Natural killer cell (primary cell): Measurements from ENCODE around the gene VAV3. TPM values are rescaled to one million over a fixed set of nuclear protein-coding genes. Genes with fewer than 3 reads are reported as not detected.

Source experiments
- ATAC-seq, 3 donors: fragments of 150-1000 bp in 2 of 3; fragments of 200-7000 bp in 1 of 3; cut with Tn5 transposase; 1 replicate in 1 of 3; 2 replicates in 2 of 3; pipeline ENCODE4 v1.10.0; 2021; ENCODE audit warnings: mild to moderate bottlenecking in 2 of 3, moderate library complexity in 2 of 3
- DNase-seq, 2 donors: peaks; one replicate each; pipeline versions ENCODE4 v3.0.0 to v3.0.0-alpha.2; 2013 to 2021; ENCODE audit warnings: mixed read lengths in 1 of 2
- H3K27ac ChIP-seq: one replicate; pipeline ENCODE4 v1.5.1; 2013; ENCODE audit warnings: mild to moderate bottlenecking, low read length
- H3K27me3 ChIP-seq: one replicate; pipeline ENCODE4 v1.6.1; 2013; ENCODE audit warnings: low read length; ENCODE audit not compliant: control insufficient read depth, insufficient read depth
- H3K36me3 ChIP-seq: one replicate; pipeline ENCODE4 v1.6.1; 2013; ENCODE audit warnings: low read length; ENCODE audit not compliant: control insufficient read depth, insufficient read depth
- H3K4me1 ChIP-seq: one replicate; pipeline ENCODE4 v1.6.1; 2013; ENCODE audit warnings: low read length; ENCODE audit not compliant: control insufficient read depth, insufficient read depth
- H3K4me3 ChIP-seq: one replicate; pipeline ENCODE4 v1.5.1; 2013; ENCODE audit warnings: low read length
- H3K9me3 ChIP-seq: one replicate; pipeline ENCODE4 v1.6.1; 2013; ENCODE audit warnings: low read length; ENCODE audit not compliant: control insufficient read depth, insufficient read depth
- H3K27ac Mint-ChIP-seq, 2 donors: one replicate each; pipeline ENCODE4 v1.8.0; 2022; ENCODE audit warnings: mild to moderate bottlenecking in 2 of 2, mixed read lengths in 2 of 2, moderate library complexity in 1 of 2
- H3K27me3 Mint-ChIP-seq, 2 donors: one replicate each; pipeline ENCODE4 v1.8.0; 2022; ENCODE audit warnings: low read depth in 2 of 2, mixed read lengths in 2 of 2
- H3K36me3 Mint-ChIP-seq: one replicate; pipeline ENCODE4 v1.8.0; 2022; ENCODE audit warnings: mixed read lengths
- H3K4me1 Mint-ChIP-seq, 2 donors: one replicate each; pipeline ENCODE4 v1.8.0; 2022; ENCODE audit warnings: mixed read lengths in 2 of 2
- H3K4me3 Mint-ChIP-seq: one replicate; pipeline ENCODE4 v1.8.0; 2022; ENCODE audit warnings: mild to moderate bottlenecking, moderate library complexity, mixed read lengths
- H3K9me3 Mint-ChIP-seq, 2 donors: one replicate each; pipeline ENCODE4 v1.8.0; 2022; ENCODE audit warnings: mixed read lengths in 2 of 2
- WGBS: methylation state at CpG from one replicate; pipeline ENCODE4 v1.1.7; 2013; ENCODE audit warnings: missing lambda C conversion rate; ENCODE audit not compliant: insufficient coverage; 5-methylcytosine and 5-hydroxymethylcytosine counted together
- intact Hi-C: fragments of 100-400 bp; cut with micrococcal nuclease; formaldehyde crosslinking; loops from one replicate; pipeline ENCODE4 v1.14.2; 2022
- total RNA-seq, 4 donors: library from RNA; stranded (reverse); fragments of 120-200 nt in 1 of 4; gene quantifications; one replicate each; pipeline versions ENCODE4 v1.2.3 to v1.2.4, GENCODE V29; 2013 to 2022
- TF ChIP-seq, protein P1 (sequence below): fragments of 200-600 bp; IDR thresholded peaks from one replicate; pipeline ENCODE4 v1.8.0; 2022; ENCODE audit warnings: antibody characterized with exemption

Gene VAV3
- total RNA-seq, 3 donors from 2014 or later (not counting 1 experiment from before 2014, with no cell fraction given) = 95.8 to 101 (median 96.6) TPM

DNA sequence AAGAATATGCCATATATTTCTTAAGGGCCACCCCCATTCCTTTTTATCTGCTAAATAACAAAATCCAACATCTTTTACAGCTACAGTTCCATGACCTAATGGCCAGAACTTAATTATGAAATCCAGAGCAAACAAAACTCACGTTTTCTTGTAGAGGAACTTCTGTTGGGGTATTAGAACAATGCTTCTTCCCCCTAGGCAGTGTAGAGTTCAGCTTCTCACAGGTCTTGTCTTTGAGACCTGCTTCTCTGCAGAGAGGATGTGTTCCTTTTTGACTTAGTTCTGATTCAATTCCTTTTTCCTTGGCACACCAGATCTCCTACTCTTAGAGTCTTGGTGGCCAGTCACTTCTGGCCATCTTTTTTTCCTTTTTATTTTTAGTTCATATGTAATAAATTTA, 22.2 kb downstream of the VAV3 start:
- Mint-ChIP-seq H3K9me3 (no peaks in the 10 kb centered on the region), H3K4me3 (peak overlapping the region; percentile 75), H3K27ac (peak overlapping the region; percentile 83 to 90), H3K4me1 (peaks cover 81 to 92% of the 10 kb centered on the region in 2 donors), H3K27me3 (no peaks in the 10 kb centered on the region), H3K36me3 (no peaks in the 10 kb centered on the region)
- peak overlapping the region; percentile 88 for H3K27ac ChIP-seq
- ATAC-seq (no peak), DNase-seq (no peak)
- H3K36me3 ChIP-seq = no peaks in the 10 kb centered on the region
- H3K27me3 ChIP-seq = no peaks in the 10 kb centered on the region
- 60% methylated on average over 1 of the region's 1 CpG for WGBS
- H3K9me3 ChIP-seq = no peaks in the 10 kb centered on the region
- no peak overlapping the region for H3K4me3 ChIP-seq
- H3K4me1 ChIP-seq = peaks cover 37% of the 10 kb centered on the region
- TF ChIP-seq, protein P1, sequence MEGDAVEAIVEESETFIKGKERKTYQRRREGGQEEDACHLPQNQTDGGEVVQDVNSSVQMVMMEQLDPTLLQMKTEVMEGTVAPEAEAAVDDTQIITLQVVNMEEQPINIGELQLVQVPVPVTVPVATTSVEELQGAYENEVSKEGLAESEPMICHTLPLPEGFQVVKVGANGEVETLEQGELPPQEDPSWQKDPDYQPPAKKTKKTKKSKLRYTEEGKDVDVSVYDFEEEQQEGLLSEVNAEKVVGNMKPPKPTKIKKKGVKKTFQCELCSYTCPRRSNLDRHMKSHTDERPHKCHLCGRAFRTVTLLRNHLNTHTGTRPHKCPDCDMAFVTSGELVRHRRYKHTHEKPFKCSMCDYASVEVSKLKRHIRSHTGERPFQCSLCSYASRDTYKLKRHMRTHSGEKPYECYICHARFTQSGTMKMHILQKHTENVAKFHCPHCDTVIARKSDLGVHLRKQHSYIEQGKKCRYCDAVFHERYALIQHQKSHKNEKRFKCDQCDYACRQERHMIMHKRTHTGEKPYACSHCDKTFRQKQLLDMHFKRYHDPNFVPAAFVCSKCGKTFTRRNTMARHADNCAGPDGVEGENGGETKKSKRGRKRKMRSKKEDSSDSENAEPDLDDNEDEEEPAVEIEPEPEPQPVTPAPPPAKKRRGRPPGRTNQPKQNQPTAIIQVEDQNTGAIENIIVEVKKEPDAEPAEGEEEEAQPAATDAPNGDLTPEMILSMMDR = no peak
- intact Hi-C loops = no loop called here

DNA sequence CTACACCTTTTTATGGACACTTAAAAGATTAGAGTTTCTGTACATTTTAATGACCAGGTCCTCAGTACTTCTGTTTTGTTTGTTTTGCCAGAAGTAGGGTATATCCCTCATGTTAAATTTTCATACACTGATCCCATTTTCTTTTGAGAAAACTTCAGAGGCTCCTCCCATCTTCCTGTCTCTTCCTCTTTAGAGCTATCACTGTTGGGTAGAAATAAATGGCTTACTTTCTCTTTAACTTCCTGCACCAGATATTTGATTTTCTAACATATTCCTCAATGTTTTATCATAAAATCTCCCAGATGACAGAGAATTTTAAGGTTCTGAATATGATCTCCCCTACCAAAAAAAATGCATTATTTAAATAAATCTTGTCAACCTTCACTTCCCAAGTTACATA, 23.4 kb downstream of the VAV3 start:
- H3K27ac Mint-ChIP-seq = peak overlapping the region; percentile 83 to 90
- peak overlapping the region; percentile 75 for H3K4me3 Mint-ChIP-seq

DNA sequence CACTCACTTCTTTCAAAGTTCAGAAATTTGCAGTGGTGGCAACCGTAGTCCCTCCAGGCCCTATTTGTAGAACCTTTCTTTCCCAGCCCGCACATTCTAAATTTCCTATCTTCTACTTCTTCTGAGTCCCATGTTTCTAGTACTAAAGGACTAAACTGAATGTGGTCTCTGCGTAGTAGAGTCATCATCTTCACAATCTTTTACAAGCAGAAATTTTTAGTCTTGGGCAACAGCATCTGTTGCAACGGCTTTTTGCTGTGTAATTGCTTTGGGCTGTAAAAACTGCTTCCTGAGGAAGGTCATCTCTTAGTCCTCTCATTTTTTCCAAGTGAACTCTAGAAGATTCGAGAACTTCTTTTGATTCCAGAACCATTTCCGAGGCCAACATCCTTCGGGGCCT, 23.9 kb downstream of the VAV3 start:
- no peaks in the 10 kb centered on the region for H3K36me3 ChIP-seq
- peak in 1 of 3 donors; percentile 33 for ATAC-seq
- peak overlapping the region; percentile 83 to 90 for H3K27ac Mint-ChIP-seq
- peaks cover 82 to 89% of the 10 kb centered on the region in 2 donors for H3K4me1 Mint-ChIP-seq
- no peaks in the 10 kb centered on the region for H3K9me3 ChIP-seq
- intact Hi-C loops = no loop called here
- no peaks in the 10 kb centered on the region for H3K9me3 Mint-ChIP-seq
- peaks cover 47% of the 10 kb centered on the region for H3K4me1 ChIP-seq
- peak overlapping the region; percentile 22 for H3K4me3 Mint-ChIP-seq
- peak overlapping the region; percentile 88 for H3K27ac ChIP-seq
- H3K27me3 Mint-ChIP-seq = no peaks in the 10 kb centered on the region
- TF ChIP-seq, protein P1 = no peak
- no peak overlapping the region for H3K4me3 ChIP-seq
- no peaks in the 10 kb centered on the region for H3K27me3 ChIP-seq
- WGBS = 66% methylated on average over 7 of the region's 7 CpGs
- no peaks in the 10 kb centered on the region for H3K36me3 Mint-ChIP-seq
- DNase-seq = no peak

More for the DNA sequence above, 23.4 kb downstream of the VAV3 start:
- TF ChIP-seq, protein P1 = no peak
- Histone ChIP-seq H3K4me3 (no peak overlapping the region), H3K9me3 (no peaks in the 10 kb centered on the region), H3K27me3 (no peaks in the 10 kb centered on the region), H3K27ac (peak overlapping the region; percentile 88), H3K4me1 (peaks cover 45% of the 10 kb centered on the region), H3K36me3 (no peaks in the 10 kb centered on the region)
- ATAC-seq (no peak), DNase-seq (no peak)
- H3K27me3 Mint-ChIP-seq = no peaks in the 10 kb centered on the region
- H3K36me3 Mint-ChIP-seq = no peaks in the 10 kb centered on the region
- peaks cover 84 to 90% of the 10 kb centered on the region in 2 donors for H3K4me1 Mint-ChIP-seq
- no peaks in the 10 kb centered on the region for H3K9me3 Mint-ChIP-seq
- intact Hi-C loops = no loop called here

DNA sequence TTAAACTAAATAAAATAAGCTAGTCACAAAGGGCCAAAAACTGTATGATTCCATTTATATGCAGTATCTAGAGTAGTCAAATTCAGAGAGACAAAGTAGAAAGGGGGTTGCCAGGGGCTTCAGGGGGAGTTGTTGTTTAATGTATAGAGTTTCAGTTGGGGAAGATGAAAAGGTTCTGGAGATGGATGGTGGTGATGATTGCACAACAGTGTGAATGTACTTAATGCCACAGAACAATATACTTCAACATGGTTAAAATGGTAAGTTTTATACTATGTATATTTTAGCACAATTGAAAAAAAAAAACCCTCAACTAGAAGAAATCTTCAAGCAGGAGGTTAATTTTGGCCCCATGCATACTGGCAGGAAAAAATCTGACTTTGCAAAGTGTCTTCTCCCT, 24.3 kb downstream of the VAV3 start:
- Histone ChIP-seq H3K27ac (peak overlapping the region; percentile 88), H3K36me3 (no peaks in the 10 kb centered on the region), H3K4me1 (peaks cover 47% of the 10 kb centered on the region), H3K4me3 (no peak overlapping the region), H3K27me3 (no peaks in the 10 kb centered on the region), H3K9me3 (no peaks in the 10 kb centered on the region)
- H3K27ac Mint-ChIP-seq = peak overlapping the region; percentile 83 to 90
- ATAC-seq (no peak), DNase-seq (no peak)
- TF ChIP-seq, protein P1 = no peak
- peaks cover 81 to 88% of the 10 kb centered on the region in 2 donors for H3K4me1 Mint-ChIP-seq
- no peak overlapping the region for H3K4me3 Mint-ChIP-seq
- H3K9me3 Mint-ChIP-seq = no peaks in the 10 kb centered on the region
- no peaks in the 10 kb centered on the region for H3K36me3 Mint-ChIP-seq
- no peaks in the 10 kb centered on the region for H3K27me3 Mint-ChIP-seq
- intact Hi-C loops = no loop called here
